ACHN (cell line): ENCODE data around the gene GRPEL1.

ENCODE experiments used
- DNase-seq: peaks from one replicate; pipeline ENCODE4 v3.0.0-alpha.2; 2015
- in situ Hi-C: cut with HindIII; loops from 2 replicates; pipeline ENCODE4 v1.10.0; 2017; ENCODE audit warnings: low sequenced_read_pairs, low pct_ligation_motif_present, low pct_unique_long_range_greater_than_20kb

Gene GRPEL1

GRCh38 chr4:7018281-7018680 is 49.6 kb downstream of the GRPEL1 start:
- in situ Hi-C loops = no loop called here
- no peak for DNase-seq

- DNase-seq = no peak
- in situ Hi-C loops = no loop called here
Observed at GRCh38 chr4:7017446-7018048, 50.3 kb downstream of the GRPEL1 start.

- in situ Hi-C loops = no loop called here
- DNase-seq = no peak
Observed at GRCh38 chr4:7016512-7016911, 51.4 kb downstream of the GRPEL1 start.

GRCh38 chr4:7016086-7016485 is 51.8 kb downstream of the GRPEL1 start:
- in situ Hi-C loops = no loop called here

GRCh38 chr4:7015383-7016035 is 52.4 kb downstream of the GRPEL1 start:
- in situ Hi-C loops = no loop called here
- DNase-seq = peak; percentile 28

More at GRCh38 chr4:7016086-7016485, 51.8 kb downstream of the GRPEL1 start:
- no peak for DNase-seq

GRCh38 chr4:7014815-7015214 is 53.0 kb downstream of the GRPEL1 start:
- in situ Hi-C loops = no loop called here
- DNase-seq = no peak

- in situ Hi-C loops = no loop called here
- no peak for DNase-seq
Observed at GRCh38 chr4:7013175-7013574, 54.7 kb downstream of the GRPEL1 start.

GRCh38 chr4:7009564-7009963 is 58.3 kb downstream of the GRPEL1 start:
- DNase-seq = no peak
- in situ Hi-C loops = no loop called here
